HepG2 (cell line): ENCODE data around the gene STN1. TPM values are rescaled to one million over a fixed set of nuclear protein-coding genes. Genes with fewer than 3 reads are reported as not detected.

Source experiments
- BCL6 ChIP-seq: IDR thresholded peaks from 2 replicates; pipeline ENCODE4 v1.6.1; 2016; ENCODE audit warnings: missing genetic modification reagents, missing compliant biosample characterization
- FIP1L1 ChIP-seq: fragments of 200-400 bp; formaldehyde crosslinking; IDR thresholded peaks from 2 replicates; pipeline ENCODE4 v1.6.1; 2018; ENCODE audit warnings: low read depth, mild to moderate bottlenecking, low read length, moderate library complexity, borderline replicate concordance; ENCODE audit not compliant: insufficient read depth
- FOSL2 ChIP-seq: sonication (generic); formaldehyde crosslinking; IDR thresholded peaks from 2 replicates; pipeline ENCODE4 v1.4.0; 2020; ENCODE audit warnings: missing genetic modification reagents
- GATAD2A ChIP-seq: IDR thresholded peaks from 2 replicates; pipeline ENCODE4 v1.6.1; 2016
- GFI1 ChIP-seq: sonication (generic); formaldehyde crosslinking; IDR thresholded peaks from 2 replicates; pipeline ENCODE4 v1.5.0; 2020; ENCODE audit warnings: missing genetic modification reagents, mild to moderate bottlenecking, borderline replicate concordance
- HDAC2 ChIP-seq: sonication (generic); formaldehyde crosslinking; IDR thresholded peaks from 2 replicates; pipeline ENCODE4 v1.4.0; 2020; ENCODE audit warnings: missing genetic modification reagents
- HNF1A ChIP-seq, 2 experiments: sonication (generic) in 1 of 2; formaldehyde crosslinking in 1 of 2; IDR thresholded peaks; 2 replicates each; pipeline versions ENCODE4 v1.4.0 to v1.6.1; 2016 to 2020; ENCODE audit warnings: borderline replicate concordance in 1 of 2, low read depth in 1 of 2, mild to moderate bottlenecking in 1 of 2, missing genetic modification reagents in 1 of 2
- NFYC ChIP-seq: IDR thresholded peaks from 2 replicates; pipeline ENCODE4 v1.6.1; 2016; ENCODE audit warnings: missing genetic modification reagents, missing compliant biosample characterization
- PHF5A ChIP-seq: IDR thresholded peaks from one replicate; pipeline ENCODE4 v1.6.1; 2018; ENCODE audit warnings: low read depth, missing genetic modification reagents; ENCODE audit not compliant: unreplicated experiment
- POGK ChIP-seq: sonication (generic); formaldehyde crosslinking; conservative IDR thresholded peaks from 2 replicates; pipeline ENCODE4 v1.8.0; 2022; ENCODE audit warnings: mild to moderate bottlenecking, moderate library complexity, missing genetic modification reagents
- RFX5 ChIP-seq: IDR thresholded peaks from 2 replicates; pipeline ENCODE4 v1.6.1; 2011; ENCODE audit warnings: low read depth, low read length, improper control_type of control experiment
- TGIF2 ChIP-seq: IDR thresholded peaks from 2 replicates; pipeline ENCODE4 v1.6.1; 2016; ENCODE audit warnings: control low read depth, missing compliant biosample characterization
- ZBTB37 ChIP-seq: sonication (generic); formaldehyde crosslinking; IDR thresholded peaks from 2 replicates; pipeline ENCODE4 v1.4.0; 2020; ENCODE audit warnings: mild to moderate bottlenecking, missing genetic modification reagents
- ZNF460 ChIP-seq: sonication (generic); formaldehyde crosslinking; IDR thresholded peaks from 2 replicates; pipeline ENCODE4 v1.5.1; 2020; ENCODE audit warnings: missing genetic modification reagents, mild to moderate bottlenecking, borderline replicate concordance
- ZNF670 ChIP-seq: sonication (generic); formaldehyde crosslinking; IDR thresholded peaks from 2 replicates; pipeline ENCODE4 v1.8.0; 2022; ENCODE audit warnings: mild to moderate bottlenecking, missing genetic modification reagents, borderline replicate concordance
- ZSCAN9 ChIP-seq: IDR thresholded peaks from 2 replicates; pipeline ENCODE4 v1.6.1; 2016; ENCODE audit warnings: borderline replicate concordance
- polyA plus RNA-seq, 8 experiments: library from polyadenylated mRNA; depleted of rRNA in 3 of 8; stranded (reverse) in 7 of 8; unstranded in 1 of 8; fragments of >200 nt; fragmentation: Illumina TruSeq in 4 of 8; extraction: Trizol in 4 of 8; gene quantifications; 2 replicates each; pipeline versions ENCODE4 v1.2.1 to v1.2.3, GENCODE V29; 2011 to 2016; ENCODE audit warnings: low read depth in 4 of 8, missing spikeins in 1 of 8, mixed read lengths in 1 of 8; ENCODE audit not compliant: insufficient read depth in 1 of 8
- total RNA-seq, 5 experiments: library from RNA; depleted of rRNA; stranded (reverse); fragments of >200 nt; fragmentation: Illumina TruSeq; extraction: Trizol; gene quantifications; 2 replicates each; pipeline ENCODE4 v1.2.3, GENCODE V29; 2016; ENCODE audit warnings: low read depth in 1 of 5
- TF ChIP-seq, protein P1 (sequence below): IDR thresholded peaks from 2 replicates; pipeline ENCODE4 v1.4.0; 2020; ENCODE audit warnings: mild to moderate bottlenecking, missing genetic modification reagents

Gene STN1
- total and polyA plus RNA-seq, 2 of the 13 experiments (the other 11 are each of a cell fraction or from before 2014, with no cell fraction given): 17.6 to 22.7 TPM

DNA sequence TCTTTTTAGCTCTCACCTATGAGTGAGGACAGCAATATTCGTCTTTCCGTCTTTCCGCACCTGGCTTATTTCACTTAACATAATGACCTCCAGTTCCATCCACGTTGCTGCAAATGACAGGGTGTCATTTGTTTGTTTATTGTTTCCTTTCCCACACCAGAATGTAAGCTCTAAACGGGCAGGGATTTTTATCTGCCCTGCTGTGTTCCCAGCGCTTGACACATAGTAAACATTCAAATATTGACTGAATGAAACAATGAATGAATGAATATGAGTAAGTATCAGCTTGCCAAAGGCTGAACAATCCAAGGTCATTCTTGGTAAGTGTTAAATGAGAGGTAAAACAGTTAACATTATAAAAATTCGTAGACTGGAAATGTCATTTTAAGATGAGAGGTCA lies 75.4 kb downstream of the STN1 start (continued):
- TF ChIP-seq, protein P1, sequence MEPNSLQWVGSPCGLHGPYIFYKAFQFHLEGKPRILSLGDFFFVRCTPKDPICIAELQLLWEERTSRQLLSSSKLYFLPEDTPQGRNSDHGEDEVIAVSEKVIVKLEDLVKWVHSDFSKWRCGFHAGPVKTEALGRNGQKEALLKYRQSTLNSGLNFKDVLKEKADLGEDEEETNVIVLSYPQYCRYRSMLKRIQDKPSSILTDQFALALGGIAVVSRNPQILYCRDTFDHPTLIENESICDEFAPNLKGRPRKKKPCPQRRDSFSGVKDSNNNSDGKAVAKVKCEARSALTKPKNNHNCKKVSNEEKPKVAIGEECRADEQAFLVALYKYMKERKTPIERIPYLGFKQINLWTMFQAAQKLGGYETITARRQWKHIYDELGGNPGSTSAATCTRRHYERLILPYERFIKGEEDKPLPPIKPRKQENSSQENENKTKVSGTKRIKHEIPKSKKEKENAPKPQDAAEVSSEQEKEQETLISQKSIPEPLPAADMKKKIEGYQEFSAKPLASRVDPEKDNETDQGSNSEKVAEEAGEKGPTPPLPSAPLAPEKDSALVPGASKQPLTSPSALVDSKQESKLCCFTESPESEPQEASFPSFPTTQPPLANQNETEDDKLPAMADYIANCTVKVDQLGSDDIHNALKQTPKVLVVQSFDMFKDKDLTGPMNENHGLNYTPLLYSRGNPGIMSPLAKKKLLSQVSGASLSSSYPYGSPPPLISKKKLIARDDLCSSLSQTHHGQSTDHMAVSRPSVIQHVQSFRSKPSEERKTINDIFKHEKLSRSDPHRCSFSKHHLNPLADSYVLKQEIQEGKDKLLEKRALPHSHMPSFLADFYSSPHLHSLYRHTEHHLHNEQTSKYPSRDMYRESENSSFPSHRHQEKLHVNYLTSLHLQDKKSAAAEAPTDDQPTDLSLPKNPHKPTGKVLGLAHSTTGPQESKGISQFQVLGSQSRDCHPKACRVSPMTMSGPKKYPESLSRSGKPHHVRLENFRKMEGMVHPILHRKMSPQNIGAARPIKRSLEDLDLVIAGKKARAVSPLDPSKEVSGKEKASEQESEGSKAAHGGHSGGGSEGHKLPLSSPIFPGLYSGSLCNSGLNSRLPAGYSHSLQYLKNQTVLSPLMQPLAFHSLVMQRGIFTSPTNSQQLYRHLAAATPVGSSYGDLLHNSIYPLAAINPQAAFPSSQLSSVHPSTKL (CRISPR knock-in tag): peak; percentile 62; the same call in 1 of the 2 replicates
- TF ChIP-seq GATAD2A (CRISPR knock-in tag): peak; percentile 42; the same call in 1 of the 2 replicates
- 0 out of 2 replicates have a peak, but pooled peaks have one; percentile 43 for TF ChIP-seq POGK (CRISPR knock-in tag)
- peak; percentile 81 for TF ChIP-seq BCL6 (CRISPR knock-in tag)
- TF ChIP-seq ZNF670 (CRISPR knock-in tag): no peak
- no peak for TF ChIP-seq FIP1L1
- no peak for TF ChIP-seq ZBTB37 (CRISPR knock-in tag)
- TF ChIP-seq PHF5A (CRISPR knock-in tag): no peak
- 0 out of 2 replicates have a peak, but pooled peaks have one; percentile 32 for TF ChIP-seq HDAC2 (CRISPR knock-in tag)
- no peak for TF ChIP-seq TGIF2 (CRISPR knock-in tag)
- TF ChIP-seq FOSL2 (CRISPR knock-in tag): peak; percentile 61
- TF ChIP-seq ZSCAN9 (CRISPR knock-in tag): peak; percentile 63; the same call in 1 of the 2 replicates
- TF ChIP-seq RFX5: no peak
- TF ChIP-seq NFYC (CRISPR knock-in tag): no peak
- no peak for TF ChIP-seq GFI1 (CRISPR knock-in tag)
- no peak for TF ChIP-seq ZNF460
- TF ChIP-seq HNF1A (IDR thresholded peaks at IDR 0.05; ENCODE audit: low read depth): no peak
- no peak for TF ChIP-seq HNF1A (CRISPR knock-in tag; IDR thresholded peaks at IDR 0.05; ENCODE audit: borderline replicate concordance)
